Activated CD8-positive, alpha-beta memory T cell treated with anti-CD3 and anti-CD28 coated beads, Interleukin-2, amount 50 U/mL, for 48 hours (primary cell): Measurements from ENCODE around the gene FRMD1.

Experiments
- DNase-seq: peaks from one replicate; pipeline ENCODE4 v3.0.0-alpha.2; 2020

The FRMD1 gene

GRCh38 chr6:168110437-168110836 is 31.4 kb upstream of the FRMD1 start:
- DNase-seq: no peak

DNA sequence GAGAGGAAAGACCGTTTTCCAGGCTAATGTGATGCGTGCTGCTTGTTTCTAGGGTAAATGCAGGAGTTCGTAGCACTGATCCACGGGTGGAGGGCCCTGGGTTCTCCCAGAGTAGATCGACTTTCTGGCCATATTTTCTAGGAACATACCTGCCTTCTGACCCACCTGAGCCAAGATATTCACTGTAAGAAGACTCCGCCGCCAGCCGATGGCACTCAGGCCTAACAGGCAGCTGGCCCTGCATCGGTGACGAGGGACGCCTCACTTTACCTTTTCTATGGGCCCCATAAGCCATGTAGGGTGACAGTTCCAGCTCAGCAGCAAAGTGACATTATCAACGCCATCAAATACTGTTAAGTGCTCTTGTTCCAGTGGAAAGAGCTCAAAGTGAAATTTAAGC is 30.2 kb upstream of the FRMD1 start:
- DNase-seq: no peak

GRCh38 chr6:168107191-168107983 is 28.4 kb upstream of the FRMD1 start:
- no peak for DNase-seq

DNA sequence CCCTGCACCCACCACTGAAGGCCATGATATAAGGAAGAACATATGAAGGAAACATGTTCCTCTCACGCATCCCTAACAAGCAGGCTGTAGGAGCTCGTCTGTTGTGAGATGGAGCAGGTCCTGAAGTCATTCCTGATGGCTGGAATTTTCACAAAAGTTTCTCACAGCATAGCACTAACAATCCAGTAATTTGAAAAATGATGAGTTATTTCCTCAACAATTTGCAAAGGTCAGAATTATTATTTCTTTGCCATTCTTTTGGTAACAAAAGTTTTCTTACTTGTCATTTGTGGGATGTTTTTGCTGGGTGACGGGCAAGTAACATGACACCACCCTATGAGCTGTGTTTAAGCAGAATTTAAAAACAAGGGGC is 27.6 kb upstream of the FRMD1 start:
- DNase-seq: no peak

- no peak for DNase-seq
These were observed 27.0 kb upstream of the FRMD1 start for GRCh38 chr6:168105813-168106632.

DNA sequence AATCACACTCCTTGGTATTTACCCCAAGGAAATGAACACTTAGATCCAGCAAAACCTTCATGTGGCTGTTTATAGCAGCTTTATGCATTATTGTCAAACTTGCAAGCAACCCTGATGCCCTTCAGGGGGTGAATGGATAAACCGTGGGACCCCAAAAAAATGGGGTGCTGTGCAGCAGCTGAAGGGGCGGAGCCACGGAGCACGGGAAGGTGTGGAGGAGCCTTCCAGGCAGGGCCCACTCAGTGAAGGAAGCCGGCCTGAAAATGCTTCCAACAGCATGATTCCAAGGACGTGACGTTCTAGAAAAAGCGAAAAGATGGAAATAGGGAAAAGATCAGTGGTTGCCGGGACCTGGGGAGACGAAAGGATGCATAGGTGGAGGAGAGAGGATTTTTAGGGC is 25.6 kb upstream of the FRMD1 start:
- no peak for DNase-seq

- DNase-seq: no peak
These were observed 24.2 kb upstream of the FRMD1 start for GRCh38 chr6:168103050-168103830.

- no peak for DNase-seq
These were observed 23.4 kb upstream of the FRMD1 start for GRCh38 chr6:168102315-168102985.

DNA sequence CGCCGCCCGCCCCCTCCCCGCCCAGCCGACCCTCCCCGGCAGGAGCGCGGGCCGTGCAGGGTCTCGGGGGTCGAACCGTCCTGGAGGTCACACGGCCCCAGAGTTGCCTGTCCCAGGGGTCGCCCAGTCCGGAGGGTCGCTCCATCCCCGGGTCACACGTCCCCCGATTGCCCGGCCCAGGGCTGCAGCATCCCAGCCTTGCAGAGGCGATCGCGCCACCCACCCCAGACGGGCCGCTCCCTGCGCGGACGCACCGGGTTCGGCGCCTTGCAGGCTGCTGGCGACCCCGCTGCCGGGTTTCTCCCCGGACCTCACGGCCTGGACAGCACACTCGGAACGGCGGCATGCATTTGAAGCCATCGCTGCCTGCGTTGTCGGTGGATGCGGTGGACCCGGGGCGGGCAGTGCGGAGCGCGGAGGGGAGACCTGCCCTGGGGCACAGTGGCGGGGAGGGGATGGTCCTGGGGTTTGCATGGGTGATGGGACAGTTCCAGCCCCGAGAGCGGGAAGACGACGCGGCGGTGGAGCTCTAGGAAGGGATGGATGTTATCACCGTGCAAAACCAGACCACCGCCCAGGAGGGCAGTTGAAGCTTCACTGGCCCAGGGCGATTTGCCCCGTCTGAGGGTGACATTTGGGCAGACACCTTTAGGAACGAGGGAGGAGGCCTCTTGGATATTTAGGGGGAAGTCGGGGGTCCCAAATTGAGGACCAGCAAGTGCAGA is 22.7 kb upstream of the FRMD1 start:
- no peak for DNase-seq

DNA sequence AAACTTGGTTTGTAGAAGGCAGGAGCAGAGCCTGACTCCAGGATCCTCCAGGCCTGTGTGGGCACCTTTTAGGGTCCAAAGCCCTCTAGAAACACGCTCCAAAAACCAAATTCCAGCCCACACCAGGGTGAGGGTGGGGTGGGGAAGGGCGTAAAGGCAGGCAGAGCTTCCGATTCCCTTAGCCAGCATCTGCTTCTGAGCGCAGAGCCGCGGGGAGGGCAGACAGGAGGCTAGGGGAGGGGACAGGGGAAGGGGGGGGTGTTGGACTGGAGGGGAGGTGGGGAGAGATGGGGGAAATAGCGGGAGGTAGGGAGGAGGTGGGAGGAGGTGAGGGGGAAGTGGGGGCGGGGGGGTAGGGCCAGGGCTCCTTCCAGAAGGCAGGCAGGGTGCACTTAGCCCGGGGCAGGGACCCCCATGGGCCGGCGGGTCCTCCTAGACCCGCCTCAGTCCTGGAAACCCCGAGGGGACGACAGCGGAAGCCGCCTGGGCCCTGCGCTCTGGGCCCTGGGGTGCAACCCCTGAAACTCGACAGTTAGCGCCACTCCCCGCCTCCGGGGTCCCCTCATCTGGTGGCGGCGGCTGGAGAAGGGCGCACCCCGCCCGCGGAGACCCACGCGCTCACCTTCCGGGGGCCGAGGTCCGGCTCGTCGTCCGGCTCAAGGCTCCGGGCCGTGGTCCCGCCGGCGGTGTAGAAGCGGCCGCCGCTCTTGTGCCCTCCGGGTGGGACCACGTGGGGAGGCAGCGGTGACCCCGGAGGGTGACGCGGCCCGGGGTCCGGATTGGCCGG is 22.0 kb upstream of the FRMD1 start:
- no peak for DNase-seq

GRCh38 chr6:168100011-168100802 is 21.2 kb upstream of the FRMD1 start:
- no peak for DNase-seq

DNA sequence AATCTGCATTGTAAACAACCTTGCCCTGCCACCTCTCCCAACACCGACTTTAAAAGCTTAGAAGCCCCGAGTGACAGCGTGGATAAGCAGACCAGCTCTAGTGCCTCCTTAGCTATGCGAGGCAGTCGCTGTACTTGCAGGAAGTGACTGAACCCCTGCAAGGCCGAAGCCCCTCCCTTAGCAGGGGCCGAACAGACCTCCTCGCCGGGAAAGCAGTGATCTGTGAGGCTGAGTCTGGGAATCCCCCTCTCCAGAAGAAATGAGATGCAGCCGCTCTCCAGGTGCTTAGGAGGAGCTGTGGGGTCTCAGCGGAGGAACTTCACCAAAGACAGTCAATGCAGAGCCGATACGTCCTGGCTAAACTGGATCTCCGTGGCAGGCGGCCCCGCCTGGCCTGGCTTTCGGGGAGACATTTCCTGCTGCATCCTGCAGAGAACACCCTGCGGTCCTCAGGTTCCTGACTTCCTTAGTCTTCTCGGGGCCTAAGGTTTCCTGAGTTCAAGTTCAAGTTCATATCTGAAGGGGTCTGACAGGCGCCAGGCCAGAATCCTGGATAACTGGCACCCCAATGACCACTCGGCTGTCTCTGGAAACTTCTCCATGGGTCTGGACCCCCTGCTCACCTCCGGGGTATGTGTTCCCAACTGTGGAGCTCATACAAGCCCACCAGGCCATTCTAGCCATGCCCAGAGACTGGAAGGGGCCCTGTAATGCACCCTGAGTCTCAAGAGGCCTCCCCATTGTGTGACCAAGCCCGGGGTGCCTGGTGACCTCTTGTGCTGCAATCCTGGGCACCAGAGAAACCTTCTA is 20.4 kb upstream of the FRMD1 start:
- DNase-seq: no peak

DNA sequence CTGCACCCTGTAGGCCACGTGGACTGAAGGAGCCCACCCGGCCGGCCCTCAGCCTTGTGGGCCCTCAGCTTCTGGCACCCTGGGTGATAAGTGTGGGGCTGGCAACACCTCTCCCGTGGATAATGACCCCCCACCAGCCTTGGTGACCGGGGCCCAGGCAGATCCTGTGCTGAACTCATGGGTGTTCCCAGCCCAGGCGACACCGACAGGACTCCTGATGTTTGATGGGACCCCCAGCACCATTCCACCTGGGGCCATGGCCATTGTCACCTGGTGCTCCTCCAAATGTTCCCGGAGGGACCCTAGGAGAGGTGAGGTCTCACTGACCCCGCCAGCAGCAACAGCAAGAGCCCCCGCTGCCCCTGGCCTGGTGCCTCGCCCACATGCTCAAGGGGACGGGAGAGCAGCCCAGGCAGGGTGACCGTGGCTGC is 19.4 kb upstream of the FRMD1 start:
- no peak for DNase-seq

- DNase-seq: no peak
These were observed 18.8 kb upstream of the FRMD1 start for GRCh38 chr6:168097621-168098430.

GRCh38 chr6:168097221-168097620 is 18.2 kb upstream of the FRMD1 start:
- no peak for DNase-seq

- no peak for DNase-seq
These were observed 17.3 kb upstream of the FRMD1 start for GRCh38 chr6:168096271-168096764.

- no peak for DNase-seq
These were observed 16.8 kb upstream of the FRMD1 start for GRCh38 chr6:168095716-168096250.

GRCh38 chr6:168095171-168095691 is 16.2 kb upstream of the FRMD1 start:
- no peak for DNase-seq
